T-helper 17 cell (primary cell): ENCODE measurements around the gene LRMDA. TPM values are rescaled to one million over a fixed set of nuclear protein-coding genes. Genes with fewer than 3 reads are reported as not detected.

Experiments
- ATAC-seq: fragments of 150-1000 bp; cut with Tn5 transposase; 2 replicates; pipeline ENCODE4 v1.10.0; 2021; ENCODE audit warnings: mild to moderate bottlenecking, moderate library complexity
- DNase-seq, 3 donors: peaks; one replicate each; pipeline versions ENCODE4 v3.0.0 to v3.0.0-alpha.2; 2020 to 2021
- H3K9me3 ChIP-seq: one replicate; pipeline ENCODE4 v1.7.0; 2013; ENCODE audit warnings: low read length, mild to moderate bottlenecking; ENCODE audit not compliant: control insufficient read depth, poor library complexity, severe bottlenecking
- H3K27ac Mint-ChIP-seq: one replicate; pipeline ENCODE4 v1.8.0; 2022; ENCODE audit warnings: mild to moderate bottlenecking, moderate library complexity, mixed read lengths
- H3K27me3 Mint-ChIP-seq: one replicate; pipeline ENCODE4 v1.8.0; 2022; ENCODE audit warnings: mixed read lengths
- H3K36me3 Mint-ChIP-seq: one replicate; pipeline ENCODE4 v1.8.0; 2022; ENCODE audit warnings: low read depth, mixed read lengths
- H3K4me1 Mint-ChIP-seq: one replicate; pipeline ENCODE4 v1.8.0; 2022; ENCODE audit warnings: mild to moderate bottlenecking, mixed read lengths
- H3K4me3 Mint-ChIP-seq: one replicate; pipeline ENCODE4 v1.8.0; 2022; ENCODE audit warnings: mild to moderate bottlenecking, moderate library complexity, mixed read lengths
- total RNA-seq, 4 donors: library from RNA in 2 of 4; stranded (reverse) in 2 of 4; gene quantifications; one replicate each; pipeline ENCODE4 v1.2.3 and lab custom pipeline; 2022 to 2026

Gene LRMDA
- total RNA-seq, 2 donors from 2014 or later = not detected

DNA sequence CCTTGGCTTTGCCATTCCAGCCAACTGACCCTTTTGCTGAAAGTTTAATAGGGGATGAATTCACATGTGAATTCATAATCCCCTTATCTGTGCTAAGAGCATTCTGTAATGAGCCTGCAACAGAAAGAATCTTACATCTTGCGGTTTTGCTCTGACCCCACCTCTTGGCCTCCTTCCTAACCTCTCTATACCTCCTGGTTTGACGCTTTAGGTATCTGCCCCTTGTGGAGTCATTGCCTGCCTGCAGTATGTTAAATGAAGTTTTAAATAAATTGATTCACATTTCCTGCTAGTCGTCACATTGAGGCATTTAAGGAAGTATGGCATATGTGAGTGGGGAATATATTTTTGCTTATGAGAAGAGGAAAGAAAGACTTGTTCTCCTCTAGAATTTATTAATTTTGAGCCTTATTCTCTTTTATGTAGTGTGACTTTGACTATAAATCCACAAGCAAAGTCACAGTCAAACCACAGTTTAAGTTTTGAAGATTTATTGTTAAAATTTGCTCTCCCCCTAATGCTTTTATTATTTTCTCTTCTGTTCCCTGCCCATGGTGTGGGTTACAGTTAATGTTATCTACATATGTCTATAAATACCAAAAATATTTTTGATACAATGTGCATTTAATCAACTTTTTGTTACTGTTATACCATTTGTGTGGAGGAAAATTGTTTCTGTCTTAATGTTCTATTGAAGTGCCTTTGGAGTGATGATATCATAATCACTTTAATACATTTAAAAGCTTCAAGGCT, 60.9 kb downstream of the LRMDA start:
- H3K36me3 Mint-ChIP-seq = no peaks in the 10 kb centered on the region
- ATAC-seq = no peak
- H3K27me3 Mint-ChIP-seq = peaks cover 24% of the 10 kb centered on the region
- H3K9me3 ChIP-seq = no peaks in the 10 kb centered on the region
- H3K4me3 Mint-ChIP-seq = no peak overlapping the region
- no peak for DNase-seq
- H3K27ac Mint-ChIP-seq = no peak overlapping the region
- H3K4me1 Mint-ChIP-seq = no peaks in the 10 kb centered on the region

GRCh38 chr10:75493464-75493863, 62.0 kb downstream of the LRMDA start:
- peaks cover 30% of the 10 kb centered on the region for H3K27me3 Mint-ChIP-seq
- no peak overlapping the region for H3K27ac Mint-ChIP-seq
- H3K36me3 Mint-ChIP-seq = no peaks in the 10 kb centered on the region
- DNase-seq (no peak), ATAC-seq (no peak)
- H3K4me1 Mint-ChIP-seq = no peaks in the 10 kb centered on the region
- H3K4me3 Mint-ChIP-seq = no peak overlapping the region
- H3K9me3 ChIP-seq = no peaks in the 10 kb centered on the region

DNA sequence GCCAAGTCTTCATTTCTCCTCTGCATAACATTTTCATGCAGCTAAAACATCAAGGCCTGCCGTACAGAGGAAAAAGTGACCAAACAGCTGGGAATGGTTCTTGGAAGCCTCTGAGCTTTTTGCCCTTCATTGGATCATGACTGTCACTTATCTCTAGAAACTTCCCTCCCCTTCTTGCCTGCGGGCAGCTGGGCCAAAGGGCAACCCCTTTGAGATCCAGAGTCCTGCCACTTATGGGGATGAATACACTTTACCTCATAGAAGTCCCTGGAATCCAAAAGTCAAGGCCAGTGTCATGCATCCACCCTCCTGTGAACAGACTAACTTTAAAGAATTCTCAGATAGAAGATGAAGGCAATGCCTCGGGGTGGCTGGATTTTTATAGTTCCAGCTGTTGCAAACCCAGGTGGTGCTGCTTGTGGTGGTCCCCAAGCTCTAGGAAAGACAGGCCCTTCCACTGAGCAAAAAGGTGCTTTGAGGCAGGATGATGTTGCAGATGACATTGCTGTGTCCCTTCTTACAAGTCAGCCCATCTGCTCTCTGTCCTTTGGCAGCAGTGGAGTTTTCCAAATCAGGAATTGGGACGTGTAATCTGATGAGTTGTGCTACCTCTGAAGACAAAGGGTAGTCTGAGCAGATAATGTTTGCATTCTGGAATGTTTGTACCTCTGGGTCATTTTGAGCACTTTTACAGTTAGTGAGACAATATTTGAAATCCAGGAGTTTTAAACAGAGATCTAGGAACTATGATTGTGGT, 64.2 kb downstream of the LRMDA start:
- H3K36me3 Mint-ChIP-seq = no peaks in the 10 kb centered on the region
- ATAC-seq (no peak), DNase-seq (no peak)
- no peak overlapping the region for H3K4me3 Mint-ChIP-seq
- no peaks in the 10 kb centered on the region for H3K9me3 ChIP-seq
- no peaks in the 10 kb centered on the region for H3K4me1 Mint-ChIP-seq
- no peak overlapping the region for H3K27ac Mint-ChIP-seq
- H3K27me3 Mint-ChIP-seq = peaks cover 24% of the 10 kb centered on the region

DNA sequence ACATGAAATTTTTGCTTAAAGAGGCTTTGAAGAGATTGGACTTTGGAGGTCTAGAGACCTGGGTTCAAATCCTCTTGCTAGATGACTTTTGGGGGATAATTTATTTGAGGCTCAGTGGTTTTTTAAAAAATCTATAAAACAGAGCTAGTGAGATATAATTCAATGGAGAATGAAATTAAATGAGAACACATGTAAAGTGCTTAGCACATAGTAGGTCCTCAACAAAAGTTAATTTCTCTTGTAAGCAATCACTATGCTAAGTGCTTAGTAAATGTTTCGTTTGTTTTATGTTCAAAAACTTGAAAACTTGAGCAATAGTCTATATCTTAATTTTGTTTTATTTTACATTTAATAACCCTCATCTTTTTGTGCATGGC, 64.8 kb downstream of the LRMDA start:
- DNase-seq (no peak), ATAC-seq (no peak)
- Mint-ChIP-seq H3K27ac (no peak overlapping the region), H3K36me3 (no peaks in the 10 kb centered on the region), H3K4me3 (no peak overlapping the region), H3K4me1 (no peaks in the 10 kb centered on the region), H3K27me3 (peaks cover 22% of the 10 kb centered on the region)
- no peaks in the 10 kb centered on the region for H3K9me3 ChIP-seq

DNA sequence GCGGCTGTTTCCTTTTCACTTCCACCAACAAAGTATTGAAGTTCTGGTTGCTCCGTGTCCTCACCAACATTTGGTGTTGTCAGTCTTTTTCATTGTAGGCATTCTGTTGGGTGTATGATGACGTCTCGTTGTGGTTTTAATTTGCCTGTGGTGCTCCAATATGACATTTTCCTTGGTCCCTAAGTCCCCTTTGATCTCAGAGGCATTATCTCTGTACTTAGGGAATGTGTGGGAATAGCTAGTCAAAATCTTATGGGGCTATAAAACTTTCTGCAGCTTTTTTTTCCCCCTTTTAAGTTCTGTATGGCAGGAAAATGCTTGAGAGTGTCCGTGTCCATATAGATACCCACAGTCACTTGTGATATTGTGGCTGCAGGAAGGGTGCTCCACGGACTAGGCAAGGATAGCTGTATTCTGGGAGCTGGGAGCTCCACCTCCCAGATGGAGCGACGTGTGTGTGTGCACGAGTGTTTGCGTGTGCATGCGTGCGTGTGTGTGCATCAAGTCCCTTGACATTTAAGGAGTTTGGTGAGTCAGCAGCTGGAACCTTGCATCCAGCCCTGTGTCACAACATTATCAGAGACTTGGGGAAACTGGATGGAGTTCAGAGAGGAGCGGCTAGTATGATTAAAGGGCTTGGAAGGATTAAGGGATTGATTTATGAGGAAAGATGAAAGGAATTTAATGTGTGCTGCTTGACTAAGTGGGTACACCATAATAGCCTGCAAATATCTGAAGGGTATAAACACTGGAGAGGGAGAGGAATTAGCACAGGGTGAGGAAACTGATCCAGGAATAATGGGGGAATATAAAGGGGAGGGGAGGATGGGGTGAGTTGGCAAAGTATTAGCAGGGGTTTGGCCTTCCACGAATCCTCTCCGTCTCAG, 66.8 kb downstream of the LRMDA start:
- ATAC-seq (no peak), DNase-seq (no peak)
- H3K27me3 Mint-ChIP-seq = peaks cover 21% of the 10 kb centered on the region
- H3K4me1 Mint-ChIP-seq = no peaks in the 10 kb centered on the region
- no peak overlapping the region for H3K4me3 Mint-ChIP-seq
- no peak overlapping the region for H3K27ac Mint-ChIP-seq
- H3K36me3 Mint-ChIP-seq = no peaks in the 10 kb centered on the region
- no peaks in the 10 kb centered on the region for H3K9me3 ChIP-seq

DNA sequence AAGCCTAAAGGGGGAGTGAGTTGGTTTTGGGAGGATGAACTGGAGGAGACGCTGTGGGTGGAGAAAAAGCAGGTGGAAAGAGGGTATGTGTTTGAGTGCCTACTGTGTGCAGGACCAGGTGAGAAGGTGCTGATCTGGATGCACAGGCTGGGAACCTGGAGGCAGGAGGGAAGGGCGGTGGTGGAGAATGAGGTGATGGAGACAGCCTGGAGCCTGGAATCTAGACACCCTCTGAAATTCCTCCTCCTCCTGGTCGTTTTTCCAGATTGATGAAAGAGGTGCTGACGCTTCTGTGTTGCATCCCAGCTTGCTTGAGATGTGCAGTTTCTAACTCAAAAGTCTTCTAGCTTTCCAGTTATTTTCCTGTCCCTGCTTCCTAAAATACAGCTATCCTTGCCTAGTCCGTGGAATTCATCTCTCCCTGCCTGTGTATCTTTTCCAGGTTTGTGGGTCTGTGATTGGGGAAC, 67.5 kb downstream of the LRMDA start:
- no peak for ATAC-seq
- Mint-ChIP-seq H3K36me3 (no peaks in the 10 kb centered on the region), H3K4me3 (no peak overlapping the region), H3K27me3 (peaks cover 27% of the 10 kb centered on the region), H3K27ac (no peak overlapping the region), H3K4me1 (no peaks in the 10 kb centered on the region)
- DNase-seq = no peak
- no peaks in the 10 kb centered on the region for H3K9me3 ChIP-seq

DNA sequence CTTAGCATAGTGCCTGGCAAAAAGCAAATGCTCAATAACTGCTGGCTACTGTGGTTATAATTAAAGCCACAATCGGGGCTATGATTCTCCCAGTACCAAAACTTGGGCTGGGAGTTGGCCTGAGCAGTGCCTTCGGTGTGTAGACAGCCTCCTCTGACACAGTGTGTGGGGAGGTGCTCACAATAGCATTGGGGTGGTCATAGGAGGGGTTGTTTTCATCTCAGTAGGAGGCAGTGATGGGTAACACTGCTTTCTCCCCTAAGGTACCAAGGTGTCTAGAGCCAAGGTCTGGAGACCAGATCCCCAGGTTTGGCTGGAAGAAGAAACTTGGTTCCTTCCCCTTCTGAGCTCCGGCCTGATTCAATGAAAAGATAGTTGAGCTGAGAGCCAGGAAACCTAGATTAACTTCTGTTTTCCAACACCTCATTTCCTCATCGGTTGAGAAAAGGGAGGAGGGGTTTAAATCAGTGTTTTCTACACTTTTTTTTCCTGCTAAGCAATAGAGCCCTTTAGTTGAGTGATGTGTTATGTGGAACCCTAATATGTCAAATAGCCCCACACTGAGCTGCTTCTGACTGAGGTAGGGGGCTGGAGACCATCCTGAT, 68.2 kb downstream of the LRMDA start:
- H3K27me3 Mint-ChIP-seq = peaks cover 28% of the 10 kb centered on the region
- no peaks in the 10 kb centered on the region for H3K36me3 Mint-ChIP-seq
- H3K9me3 ChIP-seq = no peaks in the 10 kb centered on the region
- no peak for ATAC-seq
- H3K4me3 Mint-ChIP-seq = no peak overlapping the region
- no peaks in the 10 kb centered on the region for H3K4me1 Mint-ChIP-seq
- no peak overlapping the region for H3K27ac Mint-ChIP-seq
- no peak for DNase-seq

DNA sequence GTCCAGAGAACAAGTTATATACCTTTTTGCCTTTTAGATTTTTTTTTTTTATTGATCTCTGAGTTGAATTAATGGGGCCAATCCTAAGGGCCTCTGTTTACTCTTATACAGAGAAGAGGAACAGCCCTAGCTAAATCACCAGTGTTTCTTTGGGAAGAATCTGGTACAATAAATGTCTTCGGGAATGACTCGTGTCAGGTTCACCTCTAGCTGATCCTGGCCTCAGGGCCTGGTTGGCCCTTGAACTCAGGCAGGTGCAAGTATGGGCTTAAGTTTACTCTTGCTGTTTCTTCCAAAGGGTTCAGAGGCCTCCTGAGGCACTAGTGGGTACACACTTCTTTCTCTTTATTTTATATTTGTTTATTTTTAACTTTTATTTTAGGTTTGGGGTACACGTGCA, 71.0 kb downstream of the LRMDA start:
- no peak for DNase-seq
- no peak overlapping the region for H3K4me3 Mint-ChIP-seq

DNA sequence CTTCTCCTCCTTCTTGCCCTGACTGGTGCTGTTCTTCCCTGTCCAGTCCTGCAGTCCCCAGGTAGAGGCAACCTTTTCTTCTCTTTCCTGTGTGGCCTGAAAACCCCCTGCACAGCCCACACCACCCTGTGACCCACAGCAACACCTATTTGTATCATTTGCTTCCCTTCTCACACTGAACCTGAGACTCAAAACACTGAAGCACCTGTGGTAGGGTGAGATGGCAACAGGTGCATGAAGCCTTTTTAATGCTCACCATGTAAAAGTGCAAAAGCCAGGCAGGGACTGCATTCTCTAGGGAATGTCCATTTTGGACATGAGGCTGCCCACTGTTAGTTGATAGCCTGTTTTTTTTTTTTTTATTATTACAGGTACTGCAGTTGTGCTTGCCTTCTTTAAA, 71.4 kb downstream of the LRMDA start:
- no peak overlapping the region for H3K4me3 Mint-ChIP-seq
- no peaks in the 10 kb centered on the region for H3K36me3 Mint-ChIP-seq
- no peak overlapping the region for H3K27ac Mint-ChIP-seq

More for the DNA sequence above, 71.0 kb downstream of the LRMDA start:
- Mint-ChIP-seq H3K36me3 (no peaks in the 10 kb centered on the region), H3K27ac (no peak overlapping the region), H3K4me1 (no peaks in the 10 kb centered on the region), H3K27me3 (peaks cover 37% of the 10 kb centered on the region)
- H3K9me3 ChIP-seq = no peaks in the 10 kb centered on the region
- ATAC-seq = no peak

DNA sequence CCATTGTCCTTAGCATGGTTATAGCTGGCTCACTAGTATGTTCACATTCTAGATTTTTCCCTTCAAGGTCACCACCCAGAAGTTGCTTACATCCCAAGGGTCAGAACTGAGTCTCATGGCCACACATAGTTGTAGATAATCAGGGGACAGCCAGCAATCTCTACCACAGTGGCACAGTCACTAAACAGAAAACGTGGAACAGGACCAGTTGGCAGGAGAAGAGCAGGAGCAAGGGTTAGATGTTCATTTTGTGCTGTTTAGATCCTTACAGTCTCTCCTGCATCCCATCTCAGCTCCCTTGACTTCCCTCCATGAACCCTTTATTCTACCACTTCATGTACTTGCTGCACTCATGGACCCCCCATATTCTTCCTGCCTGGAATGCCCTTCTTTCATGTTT, 73.9 kb downstream of the LRMDA start:
- Mint-ChIP-seq H3K36me3 (no peaks in the 10 kb centered on the region), H3K27ac (no peak overlapping the region), H3K27me3 (peaks cover 37% of the 10 kb centered on the region), H3K4me1 (peaks cover 4% of the 10 kb centered on the region), H3K4me3 (no peak overlapping the region)
- no peaks in the 10 kb centered on the region for H3K9me3 ChIP-seq
- no peak for DNase-seq
- ATAC-seq = no peak

More for the DNA sequence above, 71.4 kb downstream of the LRMDA start:
- DNase-seq (no peak), ATAC-seq (no peak)
- H3K4me1 Mint-ChIP-seq = no peaks in the 10 kb centered on the region
- peaks cover 33% of the 10 kb centered on the region for H3K27me3 Mint-ChIP-seq
- H3K9me3 ChIP-seq = no peaks in the 10 kb centered on the region

DNA sequence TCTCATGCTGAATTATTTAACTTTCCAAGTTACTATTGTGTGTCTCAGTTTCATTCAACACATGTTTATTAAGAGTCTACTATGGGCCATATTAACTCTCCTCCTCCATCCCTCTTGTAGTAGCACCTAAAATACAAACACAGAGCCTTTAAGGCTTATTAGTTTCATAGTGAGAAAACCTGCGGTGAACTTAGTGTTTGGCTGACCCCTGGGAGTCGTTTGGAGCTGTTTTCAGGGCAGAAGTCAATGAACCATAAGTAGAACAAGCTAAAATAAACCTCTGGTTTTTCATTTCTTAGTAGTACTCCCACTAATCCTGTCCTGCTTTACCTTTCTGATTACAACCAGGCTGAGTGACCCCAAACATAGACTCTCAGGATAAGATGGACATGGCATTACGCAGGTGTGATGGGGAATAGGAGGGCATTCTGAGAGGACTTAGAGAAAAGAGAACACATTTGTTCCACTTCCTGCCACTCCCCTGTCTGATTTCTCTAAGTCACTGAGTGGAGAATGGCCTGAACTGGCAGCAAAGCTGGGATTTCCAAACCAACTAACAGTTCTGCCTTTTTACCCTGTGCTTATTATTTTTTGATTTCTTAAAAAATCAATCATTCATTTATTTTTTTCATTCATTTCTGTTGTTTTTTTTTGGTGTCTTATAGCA, 74.5 kb downstream of the LRMDA start:
- DNase-seq = no peak
- H3K36me3 Mint-ChIP-seq = no peaks in the 10 kb centered on the region
- no peak for ATAC-seq

GRCh38 chr10:75506930-75507329, 75.5 kb downstream of the LRMDA start:
- Mint-ChIP-seq H3K27ac (no peak overlapping the region), H3K4me3 (no peak overlapping the region), H3K4me1 (peaks cover 4% of the 10 kb centered on the region), H3K27me3 (peaks cover 41% of the 10 kb centered on the region), H3K36me3 (no peaks in the 10 kb centered on the region)
- no peak for ATAC-seq
- no peaks in the 10 kb centered on the region for H3K9me3 ChIP-seq
- DNase-seq = no peak

More for the DNA sequence above, 74.5 kb downstream of the LRMDA start:
- H3K27me3 Mint-ChIP-seq = peaks cover 41% of the 10 kb centered on the region
- no peak overlapping the region for H3K4me3 Mint-ChIP-seq
- H3K27ac Mint-ChIP-seq = no peak overlapping the region
- H3K9me3 ChIP-seq = no peaks in the 10 kb centered on the region
- peaks cover 4% of the 10 kb centered on the region for H3K4me1 Mint-ChIP-seq
